HepG2 (cell line): Measurements from ENCODE around the gene RBM12. TPM values are rescaled to one million over a fixed set of nuclear protein-coding genes. Genes with fewer than 3 reads are reported as not detected.
A peak's percentile ranks its signal among the peaks of the same experiment; 100 is the strongest.

Experiments used
- CHD4 ChIP-seq: fragments of 200-600 bp; sonication (generic); IDR thresholded peaks from 2 replicates; pipeline ENCODE4 v1.7.0; 2017; ENCODE audit warnings: mild to moderate bottlenecking, low read length, borderline replicate concordance
- DPF2 ChIP-seq: sonication (generic); formaldehyde crosslinking; IDR thresholded peaks from 2 replicates; pipeline ENCODE4 v1.4.0; 2020; ENCODE audit warnings: mild to moderate bottlenecking, low read depth, missing genetic modification reagents, borderline replicate concordance
- HHEX ChIP-seq: IDR thresholded peaks from 2 replicates; pipeline ENCODE4 v1.6.1; 2016; ENCODE audit warnings: control low read depth
- MTA3 ChIP-seq: sonication (generic); formaldehyde crosslinking; IDR thresholded peaks from 2 replicates; pipeline ENCODE4 v1.4.0; 2020; ENCODE audit warnings: missing genetic modification reagents
- MTF2 ChIP-seq: sonication (generic); formaldehyde crosslinking; IDR thresholded peaks from 2 replicates; pipeline ENCODE4 v1.5.0; 2020; ENCODE audit warnings: missing genetic modification reagents, borderline replicate concordance
- MXI1 ChIP-seq: IDR thresholded peaks from 3 replicates; pipeline ENCODE4 v1.6.1; 2012; ENCODE audit warnings: low read depth, low read length, inconsistent platforms, borderline replicate concordance
- RBM22 ChIP-seq: fragments of 200-400 bp; formaldehyde crosslinking; optimal IDR thresholded peaks from 2 replicates; pipeline ENCODE3; 2017; ENCODE audit warnings: mild to moderate bottlenecking, low read length, moderate library complexity
- SETDB1 ChIP-seq: sonication (generic); formaldehyde crosslinking; IDR thresholded peaks from 2 replicates; pipeline ENCODE4 v1.5.1; 2020; ENCODE audit warnings: missing genetic modification reagents, mild to moderate bottlenecking, borderline replicate concordance
- SIN3A ChIP-seq: IDR thresholded peaks from 2 replicates; pipeline ENCODE4 v1.6.1; 2011; ENCODE audit warnings: low read depth, mild to moderate bottlenecking, control low read depth, low read length, borderline replicate concordance
- SNAPC4 ChIP-seq: sonication (generic); formaldehyde crosslinking; IDR thresholded peaks from 2 replicates; pipeline ENCODE4 v1.4.0; 2020; ENCODE audit warnings: mild to moderate bottlenecking, missing genetic modification reagents
- TP53 ChIP-seq: sonication (generic); formaldehyde crosslinking; conservative IDR thresholded peaks from 2 replicates; pipeline ENCODE4 v1.4.0; 2020; ENCODE audit warnings: missing genetic modification reagents
- U2AF2 ChIP-seq: fragments of 200-400 bp; formaldehyde crosslinking; IDR thresholded peaks from 2 replicates; pipeline ENCODE4 v1.6.1; 2017; ENCODE audit warnings: low read depth, mild to moderate bottlenecking, low read length
- ZNF30 ChIP-seq: sonication (generic); formaldehyde crosslinking; IDR thresholded peaks from 2 replicates; pipeline ENCODE4 v1.5.0; 2020; ENCODE audit warnings: mild to moderate bottlenecking, missing genetic modification reagents
- ZNF441 ChIP-seq: sonication (generic); formaldehyde crosslinking; IDR thresholded peaks from 2 replicates; pipeline ENCODE4 v1.7.0; 2021; ENCODE audit warnings: missing genetic modification reagents, borderline replicate concordance
- ZNF770 ChIP-seq: sonication (generic); formaldehyde crosslinking; IDR thresholded peaks from 2 replicates; pipeline ENCODE4 v1.5.0; 2020; ENCODE audit warnings: mild to moderate bottlenecking, missing genetic modification reagents
- ZNF780A ChIP-seq: sonication (generic); formaldehyde crosslinking; IDR thresholded peaks from 2 replicates; pipeline ENCODE4 v1.8.0; 2022; ENCODE audit warnings: mild to moderate bottlenecking, missing genetic modification reagents, moderate library complexity
- ZNF891 ChIP-seq: sonication (generic); formaldehyde crosslinking; IDR thresholded peaks from 2 replicates; pipeline ENCODE4 v1.5.0; 2020; ENCODE audit warnings: mild to moderate bottlenecking, missing genetic modification reagents
- polyA plus RNA-seq, 8 experiments: library from polyadenylated mRNA; depleted of rRNA in 3 of 8; stranded (reverse) in 7 of 8; unstranded in 1 of 8; fragments of >200 nt; fragmentation: Illumina TruSeq in 4 of 8; extraction: Trizol in 4 of 8; gene quantifications; 2 replicates each; pipeline versions ENCODE4 v1.2.1 to v1.2.3, GENCODE V29; 2011 to 2016; ENCODE audit warnings: low read depth in 4 of 8, missing spikeins in 1 of 8, mixed read lengths in 1 of 8; ENCODE audit not compliant: insufficient read depth in 1 of 8
- total RNA-seq, 5 experiments: library from RNA; depleted of rRNA; stranded (reverse); fragments of >200 nt; fragmentation: Illumina TruSeq; extraction: Trizol; gene quantifications; 2 replicates each; pipeline ENCODE4 v1.2.3, GENCODE V29; 2016; ENCODE audit warnings: low read depth in 1 of 5
- TF ChIP-seq, protein P1 (sequence below): IDR thresholded peaks from 2 replicates; pipeline ENCODE4 v1.6.1; 2012; ENCODE audit warnings: low read depth, low read length, improper control_type of control experiment
- TF ChIP-seq, protein P2 (sequence below): sonication (generic); formaldehyde crosslinking; IDR thresholded peaks from 2 replicates; pipeline ENCODE4 v1.5.0; 2020; ENCODE audit warnings: missing genetic modification reagents, mild to moderate bottlenecking, borderline replicate concordance

Gene RBM12
- total and polyA plus RNA-seq, 2 of the 13 experiments (the other 11 are each of a cell fraction or from before 2014, with no cell fraction given): 97.9 to 104 TPM

DNA sequence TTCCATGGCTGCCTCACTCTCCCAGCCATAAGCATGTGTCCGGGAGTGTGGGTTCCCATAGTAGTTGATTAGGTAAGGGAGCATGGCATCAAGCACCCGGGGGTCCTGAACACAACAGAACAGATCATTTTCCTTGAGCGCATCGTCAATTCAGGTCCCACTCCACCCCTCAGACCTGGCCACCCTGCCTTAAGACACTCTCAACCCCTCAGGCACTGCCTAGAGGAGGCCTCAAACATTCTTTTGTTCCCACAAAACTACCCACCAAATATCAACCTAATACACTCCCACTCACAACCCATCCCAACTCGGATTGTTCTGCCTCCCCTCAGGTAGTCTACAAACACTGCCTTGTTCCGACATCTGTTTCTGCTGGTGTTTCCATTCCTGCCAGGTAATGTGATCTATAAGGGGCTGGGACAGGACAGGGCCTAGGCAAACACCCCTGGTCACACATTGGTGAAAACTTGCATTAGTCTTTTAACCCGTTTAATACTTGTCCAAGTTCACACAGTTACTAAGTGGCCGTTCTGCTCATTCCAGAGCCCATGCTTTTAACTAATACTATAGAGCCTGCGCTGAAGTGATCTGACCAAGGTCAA lies 33.1 kb upstream of the RBM12 start (continued):
- TF ChIP-seq SNAPC4: peak; percentile 83; the same call in 1 of the 2 replicates
- TF ChIP-seq ZNF770 (CRISPR knock-in tag): no peak
- no peak for TF ChIP-seq SIN3A
- no peak for TF ChIP-seq SETDB1 (CRISPR knock-in tag)
- TF ChIP-seq, protein P1, sequence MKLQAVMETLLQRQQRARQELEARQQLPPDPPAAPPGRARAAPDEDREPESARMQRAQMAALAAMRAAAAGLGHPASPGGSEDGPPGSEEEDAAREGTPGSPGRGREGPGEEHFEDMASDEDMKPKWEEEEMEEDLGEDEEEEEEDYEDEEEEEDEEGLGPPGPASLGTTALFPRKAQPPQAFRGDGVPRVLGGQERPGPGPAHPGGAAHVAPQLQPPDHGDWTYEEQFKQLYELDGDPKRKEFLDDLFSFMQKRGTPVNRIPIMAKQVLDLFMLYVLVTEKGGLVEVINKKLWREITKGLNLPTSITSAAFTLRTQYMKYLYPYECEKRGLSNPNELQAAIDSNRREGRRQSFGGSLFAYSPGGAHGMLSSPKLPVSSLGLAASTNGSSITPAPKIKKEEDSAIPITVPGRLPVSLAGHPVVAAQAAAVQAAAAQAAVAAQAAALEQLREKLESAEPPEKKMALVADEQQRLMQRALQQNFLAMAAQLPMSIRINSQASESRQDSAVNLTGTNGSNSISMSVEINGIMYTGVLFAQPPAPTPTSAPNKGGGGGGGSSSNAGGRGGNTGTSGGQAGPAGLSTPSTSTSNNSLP: no peak
- no peak for TF ChIP-seq HHEX (CRISPR knock-in tag)
- TF ChIP-seq TP53 (CRISPR knock-in tag): no peak
- TF ChIP-seq ZNF780A (CRISPR knock-in tag): no peak
- TF ChIP-seq ZNF891 (CRISPR knock-in tag): no peak
- TF ChIP-seq RBM22: no peak
- TF ChIP-seq CHD4: no peak
- TF ChIP-seq MXI1: no peak
- no peak for TF ChIP-seq DPF2 (CRISPR knock-in tag)
- no peak for TF ChIP-seq MTA3
- TF ChIP-seq, protein P2, sequence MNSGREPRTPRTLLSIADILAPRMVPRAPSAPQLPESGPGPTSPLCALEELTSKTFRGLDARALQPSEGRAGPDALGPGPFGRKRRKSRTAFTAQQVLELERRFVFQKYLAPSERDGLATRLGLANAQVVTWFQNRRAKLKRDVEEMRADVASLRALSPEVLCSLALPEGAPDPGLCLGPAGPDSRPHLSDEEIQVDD (CRISPR knock-in tag): peak; percentile 66; the same call in 1 of the 2 replicates
- TF ChIP-seq MTF2 (CRISPR knock-in tag): no peak
- TF ChIP-seq U2AF2: no peak
- TF ChIP-seq ZNF30: no peak
- TF ChIP-seq ZNF441: no peak
